K562 (cell line): Measurements from ENCODE around the gene UTP25. TPM values are rescaled to one million over a fixed set of nuclear protein-coding genes. Genes with fewer than 3 reads are reported as not detected.

Source experiments
- ATF7 ChIP-seq: fragments of 450-650 bp; IDR thresholded peaks from 2 replicates; pipeline ENCODE4 v1.7.1; 2014; ENCODE audit warnings: mild to moderate bottlenecking, moderate library complexity
- BDP1 ChIP-seq: IDR thresholded peaks from 3 replicates; pipeline ENCODE4 v1.6.1; 2011; ENCODE audit not compliant: insufficient read length, insufficient read depth
- CBFA2T2 ChIP-seq: fragments of 450-650 bp; conservative IDR thresholded peaks from 2 replicates; pipeline ENCODE4 v1.6.1; 2017; ENCODE audit warnings: mild to moderate bottlenecking
- CBX3 ChIP-seq, 2 experiments: IDR thresholded peaks; 1 replicate in 1 of 2; 2 replicates in 1 of 2; pipeline ENCODE4 v1.6.1; 2012; ENCODE audit warnings: inconsistent platforms in 2 of 2, low read length in 2 of 2, borderline replicate concordance in 1 of 2, control low read depth in 1 of 2
- CHAMP1 ChIP-seq: fragments of 450-650 bp; IDR thresholded peaks from 2 replicates; pipeline ENCODE4 v1.6.1; 2016; ENCODE audit warnings: mild to moderate bottlenecking
- EP300 ChIP-seq: IDR thresholded peaks from 2 replicates; pipeline ENCODE4 v1.6.1; 2012; ENCODE audit warnings: low read length, improper control_type of control experiment
- ETV1 ChIP-seq: fragments of 450-650 bp; conservative IDR thresholded peaks from 2 replicates; pipeline ENCODE4 v1.6.1; 2016; ENCODE audit warnings: missing genetic modification characterization, control low read depth, low read depth, missing compliant biosample characterization
- FOXM1 ChIP-seq, 2 experiments: fragments of 450-650 bp in 1 of 2; sonication (generic) in 1 of 2; formaldehyde crosslinking in 1 of 2; IDR thresholded peaks; 2 replicates each; pipeline versions ENCODE4 v1.6.1 to v1.9.0; 2017 to 2022; ENCODE audit warnings: low read depth in 2 of 2, mild to moderate bottlenecking in 2 of 2, missing genetic modification reagents in 1 of 2, moderate library complexity in 1 of 2
- HMG20B ChIP-seq: fragments of 250-450 bp; sonication (Bioruptor Pico); IDR thresholded peaks from 2 replicates; pipeline ENCODE4 v1.5.0; 2021; ENCODE audit warnings: mild to moderate bottlenecking
- NCOA2 ChIP-seq, 2 experiments: fragments of 450-650 bp; IDR thresholded peaks; 2 replicates each; pipeline ENCODE4 v1.6.1; 2018; ENCODE audit warnings: mild to moderate bottlenecking in 2 of 2, moderate library complexity in 1 of 2; ENCODE audit not compliant: partially characterized antibody in 2 of 2
- NFIC ChIP-seq: fragments of 450-650 bp; IDR thresholded peaks from 2 replicates; pipeline ENCODE4 v1.6.1; 2017; ENCODE audit warnings: mild to moderate bottlenecking, inconsistent platforms
- NR3C1 ChIP-seq: sonication (generic); formaldehyde crosslinking; IDR thresholded peaks from 2 replicates; pipeline ENCODE4 v1.8.1; 2022; ENCODE audit warnings: missing genetic modification reagents
- NRF1 ChIP-seq, 2 experiments: fragments of 450-650 bp; IDR thresholded peaks in 1 of 2; conservative IDR thresholded peaks in 1 of 2; 2 replicates each; pipeline ENCODE4 v1.6.1; 2014; ENCODE audit warnings: mild to moderate bottlenecking in 2 of 2
- SMARCE1 ChIP-seq: fragments of 450-650 bp; IDR thresholded peaks from 2 replicates; pipeline ENCODE4 v1.7.1; 2016; ENCODE audit warnings: mild to moderate bottlenecking
- SMC3 ChIP-seq: conservative IDR thresholded peaks from 2 replicates; pipeline ENCODE4 v1.6.1; 2011; ENCODE audit warnings: low read depth, low read length, improper control_type of control experiment; ENCODE audit not compliant: insufficient read depth
- SOX6 ChIP-seq: fragments of 450-650 bp; IDR thresholded peaks from 2 replicates; pipeline ENCODE4 v1.6.1; 2014; ENCODE audit warnings: mild to moderate bottlenecking
- TCF3 ChIP-seq: sonication (generic); formaldehyde crosslinking; IDR thresholded peaks from 2 replicates; pipeline ENCODE4 v1.4.0; 2020; ENCODE audit warnings: mild to moderate bottlenecking, missing genetic modification reagents
- TFAP4 ChIP-seq: sonication (generic); formaldehyde crosslinking; IDR thresholded peaks from 2 replicates; pipeline ENCODE4 v1.8.0; 2022; ENCODE audit warnings: missing genetic modification reagents, mild to moderate bottlenecking, moderate library complexity, borderline replicate concordance
- ZEB2 ChIP-seq: fragments of 450-650 bp; IDR thresholded peaks from 2 replicates; pipeline ENCODE4 v1.6.1; 2016
- ZNF449 ChIP-seq: fragments of 250-450 bp; sonication (Bioruptor Pico); IDR thresholded peaks from 2 replicates; pipeline ENCODE4 v1.8.0; 2022; ENCODE audit warnings: moderate library complexity, mild to moderate bottlenecking, inconsistent platforms
- polyA plus RNA-seq, 8 experiments: library from polyadenylated mRNA; depleted of rRNA in 4 of 8; stranded (reverse) in 5 of 8; unstranded in 3 of 8; fragments of >200 nt; fragmentation: Nextera tagmentation in 2 of 8; fragmentation: Illumina TruSeq in 1 of 8; extraction: Ambion mirVana in 2 of 8; extraction: Trizol in 1 of 8; gene quantifications; 2 replicates each; pipeline versions ENCODE4 v1.2.1 to v1.2.3, GENCODE V29; 2011 to 2014; ENCODE audit warnings: inconsistent platforms in 1 of 8, missing spikeins in 1 of 8
- total RNA-seq, 7 experiments: library from RNA; depleted of rRNA in 6 of 7; stranded (reverse); fragments of >200 nt in 6 of 7; fragmentation: Illumina TruSeq in 2 of 7; extraction: Trizol in 2 of 7; gene quantifications; 2 replicates each; pipeline versions ENCODE4 v1.2.1 to v1.2.3, GENCODE V29; 2011 to 2021; ENCODE audit warnings: low replicate concordance in 1 of 7

The UTP25 gene
- total and polyA plus RNA-seq, 9 of the 15 experiments (the other 6 are each of a cell fraction or from before 2014, with no cell fraction given): 5.7 to 17.6 (median 12.0) TPM

- TF ChIP-seq CHAMP1 (no peak), CBX3 (IDR thresholded peaks at IDR 0.05; ENCODE audit: borderline replicate concordance in 1 of 2, low read length in 2 of 2) (no peak), TFAP4 (CRISPR knock-in tag) (peak; percentile 43; the same call in 1 of the 2 replicates), EP300 (0 out of 2 replicates have a peak, but pooled peaks have one; percentile 22), SOX6 (0 out of 2 replicates have a peak, but pooled peaks have one; percentile 23), ETV1 (tag) (no peak), TCF3 (CRISPR knock-in tag) (peak; percentile 45; the same call in 1 of the 2 replicates), CBFA2T2 (peak; percentile 59), NRF1 (conservative IDR thresholded peaks at IDR 0.05 in 1 of 2, IDR thresholded peaks at IDR 0.05 in 1 of 2) (no peak), NR3C1 (no peak), ZEB2 (0 out of 2 replicates have a peak, but pooled peaks have one; percentile 33), NFIC (0 out of 2 replicates have a peak, but pooled peaks have one; percentile 5), ZNF449 (no peak), SMC3 (no peak), ATF7 (peak; percentile 51; the same call in 1 of the 2 replicates), SMARCE1 (peak; percentile 67; the same call in 1 of the 2 replicates), BDP1 (no peak), NCOA2 (IDR thresholded peaks at IDR 0.05; ENCODE audit: partially characterized antibody in 2 of 2) (no peak), FOXM1 (IDR thresholded peaks at IDR 0.05; ENCODE audit: low read depth) (no peak), FOXM1 (CRISPR knock-in tag; IDR thresholded peaks at IDR 0.05; ENCODE audit: low read depth) (no peak), HMG20B (CRISPR knock-in tag) (no peak)
Measured at GRCh38 chr1:209825591-209826434, 2.0 kb upstream of the UTP25 start (continued).
